Measurements from ENCODE around the gene NEK2.
"Not testable (repeated sequence)": the region's sequence is repeated elsewhere in the genome, so short reads cannot be mapped to it uniquely, and the experiment has no call there.

Gene NEK2

GRCh38 chr1:211650904-211651303 is 24.5 kb downstream of the NEK2 start:
- no peak for DNase-seq (ENCODE audit: low read depth in 2 of 2)

GRCh38 chr1:211648980-211649934 is 26.2 kb downstream of the NEK2 start:
- DNase-seq (ENCODE audit: low read depth in 2 of 2), result no peak

- no peak for DNase-seq (ENCODE audit: low read depth in 2 of 2)
Observed at GRCh38 chr1:211648336-211648735, 27.1 kb downstream of the NEK2 start.

DNA sequence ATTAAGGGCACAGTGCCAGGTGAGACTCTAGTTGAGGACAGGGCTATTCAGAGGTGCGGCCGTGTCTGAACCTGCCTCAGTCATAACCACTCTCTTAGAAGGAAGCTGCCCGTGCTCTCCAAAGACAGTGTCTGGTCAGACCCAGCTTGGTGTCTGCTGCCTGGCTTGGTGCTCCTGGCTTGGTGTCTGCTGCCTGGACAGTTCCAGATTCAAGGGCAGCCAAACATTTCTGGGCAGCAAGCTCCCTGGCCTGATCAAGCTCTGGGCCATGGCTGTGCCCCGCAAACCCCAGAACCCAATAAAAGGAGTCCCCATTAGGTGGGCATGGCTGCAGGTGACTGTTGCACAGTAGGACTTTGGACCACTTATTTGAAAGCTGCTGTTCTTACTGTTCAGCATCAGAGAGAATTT is 27.7 kb downstream of the NEK2 start:
- no peak for DNase-seq (ENCODE audit: low read depth in 2 of 2)

DNA sequence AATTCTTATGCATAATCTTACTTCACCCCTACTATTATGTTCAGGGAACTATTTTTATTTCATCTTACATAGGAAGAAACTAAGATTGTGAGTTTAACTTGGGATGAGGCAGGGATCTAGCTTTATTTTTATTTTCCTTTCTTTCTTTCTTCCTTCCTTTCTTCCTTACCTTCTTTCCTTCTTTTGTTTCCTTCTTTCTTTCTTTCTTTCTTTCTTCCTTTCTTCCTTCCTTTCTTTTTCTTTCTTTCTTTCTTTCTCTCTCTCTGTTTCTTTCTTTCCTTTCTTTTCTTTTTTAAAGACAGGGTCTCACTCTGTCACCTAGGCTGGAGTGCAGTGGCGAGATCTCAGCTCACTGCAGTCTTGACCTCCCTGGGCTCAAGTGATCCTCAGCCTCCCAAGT is 28.9 kb downstream of the NEK2 start:
- no peak for DNase-seq (ENCODE audit: low read depth in 2 of 2)

DNA sequence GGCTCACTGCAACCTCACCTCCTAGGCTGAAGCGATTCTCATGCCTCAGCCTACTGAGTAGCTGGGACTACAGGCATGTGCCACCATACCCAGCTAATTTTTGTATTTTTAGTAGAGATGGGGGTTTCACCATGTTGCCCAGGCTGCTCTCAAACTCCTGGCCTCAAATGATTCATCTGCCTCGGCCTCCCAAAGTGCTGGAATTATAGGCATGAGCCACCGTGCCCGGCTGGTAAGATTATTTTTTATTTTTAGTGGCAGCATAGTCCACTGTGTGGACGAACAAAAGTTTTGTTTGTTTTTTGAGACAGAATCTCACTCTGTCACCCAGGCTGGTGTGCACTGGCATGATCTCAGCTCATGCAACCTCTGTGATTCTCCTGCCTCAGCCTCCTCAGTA is 29.8 kb downstream of the NEK2 start:
- DNase-seq (ENCODE audit: low read depth in 2 of 2), result not testable (repeated sequence)

DNA sequence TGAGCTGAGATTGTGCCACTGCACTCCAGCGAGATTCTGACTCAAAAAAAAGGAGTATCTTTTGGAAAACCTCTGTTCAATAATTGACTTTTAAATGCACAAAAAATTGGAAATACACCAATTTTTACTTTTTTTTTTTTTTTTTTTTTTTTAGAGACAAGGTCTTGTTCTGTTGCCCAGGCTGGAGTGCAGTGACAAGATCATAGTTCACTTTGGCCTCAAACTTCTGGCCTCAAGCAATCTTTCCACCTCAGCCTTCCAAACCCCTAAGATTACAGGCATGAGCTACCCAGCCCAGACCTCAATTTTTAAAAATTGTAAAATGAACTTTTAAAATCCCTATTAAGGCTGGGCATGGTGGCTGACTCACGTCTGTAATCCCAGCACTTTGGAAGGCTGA is 30.8 kb downstream of the NEK2 start:
- DNase-seq (ENCODE audit: low read depth in 2 of 2), result no peak

GRCh38 chr1:211643324-211644212 is 31.9 kb downstream of the NEK2 start:
- no peak for DNase-seq (ENCODE audit: low read depth in 2 of 2)

- DNase-seq (ENCODE audit: low read depth in 2 of 2), result no peak
Observed at GRCh38 chr1:211642870-211643269, 32.6 kb downstream of the NEK2 start.

DNA sequence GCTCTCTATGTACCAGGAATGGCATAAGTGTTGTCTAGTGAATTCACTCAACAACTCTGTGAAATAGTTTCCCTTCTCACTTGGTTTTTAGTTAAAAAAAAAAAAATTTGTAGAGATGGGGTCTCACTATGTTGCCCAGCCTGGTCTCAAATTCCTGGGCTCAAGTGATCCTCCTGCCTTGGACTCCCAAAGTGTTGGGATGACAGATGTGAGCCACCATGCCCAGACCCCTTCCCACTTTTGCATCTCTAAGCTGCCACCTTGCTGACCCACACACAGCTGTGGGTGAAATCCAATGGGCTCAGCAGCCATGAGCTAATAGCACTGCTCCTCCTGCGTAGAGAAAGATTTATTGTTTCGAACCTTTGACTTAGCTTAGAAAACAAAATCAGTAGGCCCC is 33.5 kb downstream of the NEK2 start:
- DNase-seq (ENCODE audit: low read depth in 2 of 2), result no peak

GRCh38 chr1:211641044-211641800 is 34.2 kb downstream of the NEK2 start:
- no peak for DNase-seq (ENCODE audit: low read depth in 2 of 2)

- DNase-seq (ENCODE audit: low read depth in 2 of 2), result no peak
Observed at GRCh38 chr1:211640301-211640630, 35.2 kb downstream of the NEK2 start.

- no peak for DNase-seq (ENCODE audit: low read depth in 2 of 2)
Observed at GRCh38 chr1:211639475-211640300, 35.7 kb downstream of the NEK2 start.

GRCh38 chr1:211638689-211639101 is 36.7 kb downstream of the NEK2 start:
- no peak for DNase-seq (ENCODE audit: low read depth in 2 of 2)

GRCh38 chr1:211638246-211638645 is 37.2 kb downstream of the NEK2 start:
- no peak for DNase-seq (ENCODE audit: low read depth in 2 of 2)

DNA sequence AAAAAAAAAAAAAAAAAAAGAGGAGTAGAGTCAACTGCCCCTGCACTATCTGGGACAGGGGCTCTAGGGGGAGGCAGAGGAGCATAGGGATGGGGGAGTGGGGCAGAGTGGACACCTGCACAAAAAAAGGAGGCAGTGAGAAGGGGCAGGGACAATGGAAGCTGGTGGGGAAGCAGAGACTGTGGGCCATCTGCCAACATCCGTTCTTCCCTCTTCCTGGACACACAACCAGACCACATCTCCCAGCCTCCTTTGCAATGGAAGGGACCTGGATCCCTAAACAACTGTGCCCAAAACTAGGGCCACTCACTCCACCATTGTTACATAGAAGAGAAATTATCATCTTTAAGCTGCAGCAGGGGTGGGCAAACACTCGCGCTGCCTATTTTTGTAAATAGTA is 38.4 kb downstream of the NEK2 start:
- DNase-seq (ENCODE audit: low read depth in 2 of 2), result no peak

- DNase-seq (ENCODE audit: low read depth in 2 of 2), result not testable (repeated sequence)
Observed at GRCh38 chr1:211636575-211637029, 38.8 kb downstream of the NEK2 start.

DNA sequence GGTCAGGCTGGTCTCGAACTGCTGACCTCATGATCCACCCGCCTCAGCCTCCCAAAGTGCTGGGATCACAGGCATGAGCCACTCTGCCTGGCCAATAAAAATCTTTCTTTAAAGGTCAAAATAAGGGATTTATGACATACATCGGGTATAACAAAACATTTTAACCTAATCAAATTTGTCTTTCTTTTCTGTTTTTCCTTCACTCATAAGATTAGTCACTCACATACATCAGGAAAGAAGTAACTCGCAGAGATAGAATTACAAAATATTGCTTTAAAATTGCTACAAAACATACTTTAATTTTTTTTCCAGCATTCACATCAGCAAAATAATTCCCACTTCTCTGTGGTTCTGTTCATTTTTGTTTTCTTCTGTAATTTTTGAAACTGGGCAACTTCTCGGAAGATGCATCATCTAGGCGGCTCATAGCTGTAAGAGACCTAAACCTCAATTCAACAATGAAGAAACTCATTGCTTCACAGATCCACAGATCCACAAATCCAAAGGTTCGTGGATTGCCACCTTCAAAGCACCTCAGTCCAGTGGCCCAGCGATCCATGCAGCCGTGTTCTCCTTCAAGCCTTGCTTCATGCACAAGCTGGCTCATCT is 39.7 kb downstream of the NEK2 start:
- DNase-seq (ENCODE audit: low read depth in 2 of 2), result no peak

DNA sequence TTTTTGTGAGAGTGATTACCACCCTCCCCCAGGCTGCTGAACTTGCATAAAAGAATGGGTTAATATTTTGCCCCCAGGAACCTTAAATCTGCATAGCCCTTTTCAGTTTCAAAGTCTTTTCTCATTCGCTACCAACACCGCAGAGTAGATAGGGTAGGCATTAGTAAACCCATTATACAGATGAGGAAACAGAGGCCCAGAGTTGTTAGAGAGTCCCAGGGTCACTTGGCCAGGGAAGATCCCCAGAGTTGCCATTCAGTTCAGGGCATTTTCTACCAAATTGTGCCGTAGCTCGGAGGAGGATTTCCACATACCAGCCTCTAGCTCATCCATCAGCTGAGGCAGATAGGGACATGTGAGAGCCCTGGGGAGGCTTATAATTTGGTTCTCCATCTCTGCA is 40.5 kb downstream of the NEK2 start:
- no peak for DNase-seq (ENCODE audit: low read depth in 2 of 2)

- no peak for DNase-seq (ENCODE audit: low read depth in 2 of 2)
Observed at GRCh38 chr1:211634461-211634860, 41.0 kb downstream of the NEK2 start.

DNA sequence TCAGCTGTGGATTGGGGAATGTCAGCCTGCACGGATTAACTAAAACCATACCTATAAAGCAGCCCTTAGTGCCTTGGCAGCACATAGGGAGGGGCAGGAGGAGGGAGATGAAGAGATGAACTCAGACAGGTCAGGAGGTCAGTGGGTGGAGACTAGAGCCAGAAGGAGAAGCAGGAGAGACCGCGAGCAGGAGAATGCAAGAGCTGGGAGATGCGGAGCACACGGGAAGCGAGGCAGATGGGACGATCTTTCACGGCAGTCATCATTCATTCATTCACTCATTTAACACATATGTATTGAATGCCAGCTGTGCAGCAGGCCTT is 41.9 kb downstream of the NEK2 start:
- DNase-seq (ENCODE audit: low read depth in 2 of 2), result no peak

Measured in activated CD4-positive, alpha-beta T cell treated with anti-CD3 and anti-CD28 coated beads for 24 hours (primary cell).